Upper lobe of right lung (tissue), 1 donor: ENCODE data around the gene THNSL1. TPM values are rescaled to one million over a fixed set of nuclear protein-coding genes. Genes with fewer than 3 reads are reported as not detected.

ENCODE experiments used
- ATAC-seq: fragments of 200-7000 bp; cut with Tn5 transposase; one replicate; pipeline ENCODE4 v1.9.1; 2020; ENCODE audit warnings: mild to moderate bottlenecking, moderate library complexity
- DNase-seq: peaks from one replicate; pipeline ENCODE4 v3.0.0-alpha.2; 2020
- H3K27ac ChIP-seq: fragments of 200-600 bp; one replicate; pipeline ENCODE4 v1.8.0; 2022
- H3K27me3 ChIP-seq: fragments of 200-600 bp; one replicate; pipeline ENCODE4 v1.8.0; 2022; ENCODE audit warnings: mild to moderate bottlenecking
- H3K36me3 ChIP-seq: fragments of 200-600 bp; one replicate; pipeline ENCODE4 v1.8.0; 2022
- H3K4me1 ChIP-seq: fragments of 200-600 bp; one replicate; pipeline ENCODE4 v1.8.0; 2022
- H3K4me3 ChIP-seq: fragments of 200-600 bp; one replicate; pipeline ENCODE4 v1.8.0; 2022; ENCODE audit warnings: mild to moderate bottlenecking
- H3K9me3 ChIP-seq: fragments of 200-600 bp; one replicate; pipeline ENCODE4 v1.8.0; 2022
- CTCF ChIP-seq: fragments of 200-600 bp; IDR thresholded peaks from one replicate; pipeline ENCODE4 v1.8.0; 2022; ENCODE audit warnings: antibody characterized with exemption
- intact Hi-C: fragments of 100-400 bp; cut with DNase I; formaldehyde crosslinking; loops from one replicate; pipeline ENCODE4 v1.11.0; 2022
- total RNA-seq: library from RNA; stranded (reverse); fragmentation: NEBNext Ultra II Directional; extraction: Animal tissue kit (Norgen Biotek cat#: 25700); gene quantifications from one replicate; pipeline ENCODE4 v1.2.1, GENCODE V29; 2021
- donor health status: DM: no; HTN: yes; CAD: no; lungs with severe emphysema.

The THNSL1 gene
- total RNA-seq, 1 donor from 2014 or later: 3.0 TPM

- no peaks in the 10 kb centered on the region for H3K27me3 ChIP-seq
- DNase-seq (peak; percentile 74), ATAC-seq (peak; percentile 78)
- no peaks in the 10 kb centered on the region for H3K36me3 ChIP-seq
- no peaks in the 10 kb centered on the region for H3K4me1 ChIP-seq
- no peak overlapping the region for H3K27ac ChIP-seq
- intact Hi-C loops: no loop called here
- no peak overlapping the region for H3K4me3 ChIP-seq
- H3K9me3 ChIP-seq: no peaks in the 10 kb centered on the region
- no peak for TF ChIP-seq CTCF
Observed at GRCh38 chr10:25059990-25060389, 43.6 kb downstream of the THNSL1 start.

GRCh38 chr10:25061125-25061524, 44.7 kb downstream of the THNSL1 start:
- Histone ChIP-seq H3K27ac (no peak overlapping the region), H3K9me3 (no peaks in the 10 kb centered on the region), H3K4me1 (no peaks in the 10 kb centered on the region), H3K27me3 (no peaks in the 10 kb centered on the region), H3K4me3 (no peak overlapping the region), H3K36me3 (no peaks in the 10 kb centered on the region)
- TF ChIP-seq CTCF: no peak
- intact Hi-C loops: no loop called here
- no peak for ATAC-seq
- DNase-seq: no peak

GRCh38 chr10:25061711-25062449, 45.5 kb downstream of the THNSL1 start:
- no peak overlapping the region for H3K4me3 ChIP-seq
- H3K27me3 ChIP-seq: no peaks in the 10 kb centered on the region
- intact Hi-C loops: no loop called here
- ATAC-seq (no peak), DNase-seq (no peak)
- no peaks in the 10 kb centered on the region for H3K4me1 ChIP-seq
- TF ChIP-seq CTCF: no peak
- H3K9me3 ChIP-seq: no peaks in the 10 kb centered on the region
- peak overlapping the region; percentile 47 for H3K27ac ChIP-seq
- no peaks in the 10 kb centered on the region for H3K36me3 ChIP-seq

- intact Hi-C loops: no loop called here
- Histone ChIP-seq H3K36me3 (no peaks in the 10 kb centered on the region), H3K9me3 (no peaks in the 10 kb centered on the region), H3K4me1 (no peaks in the 10 kb centered on the region), H3K27ac (no peak overlapping the region), H3K27me3 (no peaks in the 10 kb centered on the region), H3K4me3 (no peak overlapping the region)
- DNase-seq (no peak), ATAC-seq (no peak)
- no peak for TF ChIP-seq CTCF
Observed at GRCh38 chr10:25063157-25063556, 46.7 kb downstream of the THNSL1 start.

GRCh38 chr10:25063644-25064043, 47.2 kb downstream of the THNSL1 start:
- no peaks in the 10 kb centered on the region for H3K36me3 ChIP-seq
- DNase-seq: no peak
- no peak for ATAC-seq
- H3K4me1 ChIP-seq: no peaks in the 10 kb centered on the region
- H3K27me3 ChIP-seq: no peaks in the 10 kb centered on the region
- no peak overlapping the region for H3K27ac ChIP-seq
- intact Hi-C loops: no loop called here
- no peak overlapping the region for H3K4me3 ChIP-seq
- no peak for TF ChIP-seq CTCF
- no peaks in the 10 kb centered on the region for H3K9me3 ChIP-seq

GRCh38 chr10:25064401-25064800, 48.0 kb downstream of the THNSL1 start:
- H3K27me3 ChIP-seq: no peaks in the 10 kb centered on the region
- no peak for ATAC-seq
- H3K27ac ChIP-seq: no peak overlapping the region
- H3K9me3 ChIP-seq: no peaks in the 10 kb centered on the region
- no peak overlapping the region for H3K4me3 ChIP-seq
- H3K36me3 ChIP-seq: no peaks in the 10 kb centered on the region
- TF ChIP-seq CTCF: no peak
- no peaks in the 10 kb centered on the region for H3K4me1 ChIP-seq
- DNase-seq: no peak
- intact Hi-C loops: no loop called here
